Parathyroid adenoma (tissue), 2 donors: ENCODE measurements around the gene SLC4A9.

Experiments used
- H2AFZ ChIP-seq: fragments of 300-600 bp; sonication (generic); one replicate; pipeline ENCODE4 v1.7.0; 2017; ENCODE audit warnings: antibody characterized with exemption, mild to moderate bottlenecking
- H3K27ac ChIP-seq: fragments of 300-600 bp; sonication (generic); one replicate; pipeline ENCODE4 v1.7.0; 2017
- H3K27me3 ChIP-seq: fragments of 300-600 bp; sonication (generic); one replicate; pipeline ENCODE4 v1.7.0; 2017; ENCODE audit warnings: low read length; ENCODE audit not compliant: control insufficient read depth, insufficient read depth
- H3K36me3 ChIP-seq: fragments of 300-600 bp; sonication (generic); one replicate; pipeline ENCODE4 v1.7.0; 2017; ENCODE audit warnings: low read length; ENCODE audit not compliant: control insufficient read depth, insufficient read depth
- H3K4me1 ChIP-seq: fragments of 300-600 bp; sonication (generic); one replicate; pipeline ENCODE4 v1.7.0; 2017; ENCODE audit warnings: control low read depth
- H3K4me2 ChIP-seq: fragments of 300-600 bp; sonication (generic); one replicate; pipeline ENCODE4 v1.7.0; 2017; ENCODE audit warnings: low read length
- H3K4me3 ChIP-seq: fragments of 300-600 bp; sonication (generic); one replicate; pipeline ENCODE4 v1.7.0; 2017; ENCODE audit warnings: low read depth, low read length
- H3K79me2 ChIP-seq: fragments of 300-600 bp; sonication (generic); one replicate; pipeline ENCODE4 v1.7.0; 2017; ENCODE audit warnings: control low read depth
- H3K9ac ChIP-seq: fragments of 300-600 bp; sonication (generic); one replicate; pipeline ENCODE4 v1.7.0; 2017; ENCODE audit warnings: mild to moderate bottlenecking
- H3K9me3 ChIP-seq: fragments of 300-600 bp; sonication (generic); one replicate; pipeline ENCODE4 v1.7.0; 2017; ENCODE audit warnings: low read length; ENCODE audit not compliant: control insufficient read depth
- TF ChIP-seq, protein P1 (sequence below): fragments of 300-600 bp; sonication (generic); IDR thresholded peaks from one replicate; pipeline ENCODE4 v1.7.0; 2017; ENCODE audit warnings: antibody characterized with exemption, mild to moderate bottlenecking
- donor health status: primary hyperparathyroidism.

Gene SLC4A9

DNA sequence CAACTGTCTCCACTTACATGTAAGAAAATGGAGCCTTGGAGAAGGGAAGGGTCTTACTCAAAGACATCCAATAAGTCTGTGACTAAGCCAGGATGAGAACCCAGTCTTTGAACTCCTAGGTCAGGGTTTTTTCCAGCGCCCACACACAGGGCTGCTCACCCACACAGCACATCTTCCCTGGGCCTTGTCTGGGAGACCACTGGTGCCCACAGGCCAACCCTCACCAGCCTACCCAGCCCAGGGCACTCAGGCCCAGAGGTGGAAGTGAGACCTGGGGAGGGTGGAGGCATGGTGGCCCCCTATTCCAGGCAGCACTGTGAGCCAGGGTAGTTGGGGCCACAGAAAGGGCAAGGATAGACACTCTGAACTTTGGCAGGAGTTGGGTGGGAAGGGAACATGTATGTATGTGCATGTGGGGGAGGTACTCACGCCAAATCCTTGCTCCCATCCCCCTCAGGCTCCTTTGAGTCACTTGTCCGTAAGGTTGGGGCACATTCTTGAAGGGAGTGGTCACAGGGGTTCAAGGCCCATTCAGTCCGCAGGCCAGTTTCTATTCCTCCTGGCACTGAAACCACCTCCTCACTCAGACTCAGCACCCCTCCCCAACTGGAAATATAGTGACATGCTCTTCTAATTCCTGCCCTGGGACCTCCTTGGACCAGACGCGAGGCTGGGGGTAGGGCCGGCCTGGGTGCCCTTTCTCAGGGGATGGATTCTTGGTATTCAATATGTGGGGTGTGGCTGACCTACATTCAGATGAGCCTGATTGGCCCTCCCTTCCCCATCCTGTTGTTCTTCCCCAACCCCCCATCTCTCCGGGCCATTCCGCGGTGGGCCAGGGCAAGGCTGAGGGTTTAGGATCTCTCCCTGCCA lies 2.9 kb upstream of the SLC4A9 start:
- TF ChIP-seq, protein P1, sequence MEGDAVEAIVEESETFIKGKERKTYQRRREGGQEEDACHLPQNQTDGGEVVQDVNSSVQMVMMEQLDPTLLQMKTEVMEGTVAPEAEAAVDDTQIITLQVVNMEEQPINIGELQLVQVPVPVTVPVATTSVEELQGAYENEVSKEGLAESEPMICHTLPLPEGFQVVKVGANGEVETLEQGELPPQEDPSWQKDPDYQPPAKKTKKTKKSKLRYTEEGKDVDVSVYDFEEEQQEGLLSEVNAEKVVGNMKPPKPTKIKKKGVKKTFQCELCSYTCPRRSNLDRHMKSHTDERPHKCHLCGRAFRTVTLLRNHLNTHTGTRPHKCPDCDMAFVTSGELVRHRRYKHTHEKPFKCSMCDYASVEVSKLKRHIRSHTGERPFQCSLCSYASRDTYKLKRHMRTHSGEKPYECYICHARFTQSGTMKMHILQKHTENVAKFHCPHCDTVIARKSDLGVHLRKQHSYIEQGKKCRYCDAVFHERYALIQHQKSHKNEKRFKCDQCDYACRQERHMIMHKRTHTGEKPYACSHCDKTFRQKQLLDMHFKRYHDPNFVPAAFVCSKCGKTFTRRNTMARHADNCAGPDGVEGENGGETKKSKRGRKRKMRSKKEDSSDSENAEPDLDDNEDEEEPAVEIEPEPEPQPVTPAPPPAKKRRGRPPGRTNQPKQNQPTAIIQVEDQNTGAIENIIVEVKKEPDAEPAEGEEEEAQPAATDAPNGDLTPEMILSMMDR, result no peak
- H3K36me3 ChIP-seq, result no peaks in the 10 kb centered on the region
- H3K4me1 ChIP-seq, result peaks cover 3% of the 10 kb centered on the region
- H3K27ac ChIP-seq, result no peak overlapping the region
- no peak overlapping the region for H3K4me3 ChIP-seq
- no peak overlapping the region for H3K4me2 ChIP-seq
- H3K79me2 ChIP-seq, result no peaks in the 10 kb centered on the region
- H3K9ac ChIP-seq, result no peak overlapping the region
- H2AFZ ChIP-seq, result peak overlapping the region; percentile 71
- no peaks in the 10 kb centered on the region for H3K9me3 ChIP-seq
- no peaks in the 10 kb centered on the region for H3K27me3 ChIP-seq

- Histone ChIP-seq H3K9me3 (no peaks in the 10 kb centered on the region), H3K27ac (no peak overlapping the region), H3K36me3 (no peaks in the 10 kb centered on the region), H2AFZ (peak overlapping the region; percentile 71), H3K27me3 (no peaks in the 10 kb centered on the region), H3K9ac (no peak overlapping the region), H3K4me3 (no peak overlapping the region), H3K79me2 (no peaks in the 10 kb centered on the region), H3K4me1 (peaks cover 3% of the 10 kb centered on the region), H3K4me2 (no peak overlapping the region)
- TF ChIP-seq, protein P1, result peak; percentile 94
Measured at GRCh38 chr5:140357726-140358093, 2.3 kb upstream of the SLC4A9 start.

GRCh38 chr5:140358738-140359310 lies 1.2 kb upstream of the SLC4A9 start:
- no peaks in the 10 kb centered on the region for H3K36me3 ChIP-seq
- H3K79me2 ChIP-seq, result no peaks in the 10 kb centered on the region
- no peak overlapping the region for H3K4me3 ChIP-seq
- H3K4me1 ChIP-seq, result peaks cover 3% of the 10 kb centered on the region
- H3K4me2 ChIP-seq, result no peak overlapping the region
- no peaks in the 10 kb centered on the region for H3K9me3 ChIP-seq
- H2AFZ ChIP-seq, result no peak overlapping the region
- no peaks in the 10 kb centered on the region for H3K27me3 ChIP-seq
- TF ChIP-seq, protein P1, result peak; percentile 27
- H3K9ac ChIP-seq, result no peak overlapping the region
- no peak overlapping the region for H3K27ac ChIP-seq

GRCh38 chr5:140360681-140361479 lies 886 bp downstream of the SLC4A9 start:
- Histone ChIP-seq H3K79me2 (no peaks in the 10 kb centered on the region), H3K4me3 (no peak overlapping the region), H3K4me2 (no peak overlapping the region), H3K27ac (no peak overlapping the region), H3K4me1 (peaks cover 3% of the 10 kb centered on the region), H2AFZ (no peak overlapping the region), H3K36me3 (no peaks in the 10 kb centered on the region), H3K9me3 (no peaks in the 10 kb centered on the region), H3K9ac (no peak overlapping the region), H3K27me3 (no peaks in the 10 kb centered on the region)
- TF ChIP-seq, protein P1, result no peak
